K562 (cell line): Measurements from ENCODE around the gene LENEP. TPM values are rescaled to one million over a fixed set of nuclear protein-coding genes. Genes with fewer than 3 reads are reported as not detected.

Experiments
- ATAC-seq: fragments of 200-7000 bp; cut with Tn5 transposase; 3 replicates; pipeline ENCODE4 v1.9.1; 2020; ENCODE audit warnings: moderate library complexity
- BruUV-seq: library from RNA; stranded (reverse); fragments of 400-500 nt; replicated peaks from 2 replicates; lab custom pipeline; 2021; lab: Mats Ljungman, UMichigan
- CTCF ChIA-PET: fragments of 300-600 bp; formaldehyde crosslinking; extraction: SDS; loops from one replicate; lab custom pipeline; 2021; ENCODE audit warnings: low intra/inter-chr PET ratio; lab: Yijun Ruan, JAX
- POLR2A ChIA-PET: fragments of 300-600, 350-650 bp; sonication (Branson Sonifier 250); formaldehyde crosslinking; extraction: SDS; loops from one replicate; lab custom pipeline; 2021; ENCODE audit warnings: antibody characterized with exemption, inconsistent platforms; lab: Yijun Ruan, JAX
- DNase-seq, 4 experiments: peaks; one replicate each; pipeline versions ENCODE4 v3.0.0 to v3.0.0-alpha.2; 2011 to 2018; ENCODE audit warnings: low spot score in 3 of 4, mixed read lengths in 3 of 4; ENCODE audit errors: extremely low read depth in 1 of 4
- FAIRE-seq: peaks from 2 replicates; lab custom pipeline; 2011; peaks lifted over from hg19 to GRCh38; lab: Jason Lieb, UNC
- H2AFZ ChIP-seq: 2 replicates; pipeline ENCODE4 v1.6.0; 2011; ENCODE audit warnings: low read depth, low read length, control low read depth, inconsistent platforms
- H3K27ac ChIP-seq: fragments of 200-600 bp; 3 replicates; pipeline ENCODE4 v1.8.0; 2011; ENCODE audit warnings: low read depth, mild to moderate bottlenecking, control low read depth, inconsistent platforms, low read length, moderate library complexity, mixed read lengths; ENCODE audit errors: extremely low read depth
- H3K27me3 ChIP-seq, 2 experiments: fragments of 300-600 bp in 1 of 2; 2 replicates in 1 of 2; 3 replicates in 1 of 2; pipeline versions ENCODE4 v1.6.0 to v1.8.0; 2011; ENCODE audit warnings: inconsistent platforms in 2 of 2, low read length in 2 of 2, mild to moderate bottlenecking in 1 of 2, mixed read lengths in 1 of 2, moderate library complexity in 1 of 2; ENCODE audit not compliant: control insufficient read depth in 2 of 2, insufficient read depth in 2 of 2
- H3K36me3 ChIP-seq: fragments of 300-600 bp; 3 replicates; pipeline ENCODE4 v1.8.0; 2011; ENCODE audit warnings: mild to moderate bottlenecking, low read length, inconsistent platforms; ENCODE audit not compliant: control insufficient read depth, insufficient read depth
- H3K4me1 ChIP-seq, 2 experiments: fragments of 200-600 bp in 1 of 2; replicated peaks in 1 of 2; 2 replicates in 1 of 2; 3 replicates in 1 of 2; pipeline versions ENCODE4 v1.5.1 to v1.8.0; 2011; ENCODE audit warnings: inconsistent platforms in 2 of 2, low read length in 2 of 2, mild to moderate bottlenecking in 1 of 2, mixed read lengths in 1 of 2, moderate library complexity in 1 of 2; ENCODE audit not compliant: control insufficient read depth in 2 of 2, insufficient read depth in 2 of 2
- H3K4me2 ChIP-seq: 2 replicates; pipeline ENCODE4 v1.6.1; 2011; ENCODE audit warnings: low read length, control low read depth, inconsistent platforms, mixed read lengths; ENCODE audit not compliant: insufficient read depth
- H3K4me3 ChIP-seq: fragments of 200-600 bp; sonication (generic), shearing (Covaris generic); 2 replicates; pipeline ENCODE4 v1.5.1; 2016; ENCODE audit warnings: control low read depth, inconsistent platforms
- H3K79me2 ChIP-seq: fragments of 200-600 bp; 3 replicates; pipeline ENCODE4 v1.8.0; 2011; ENCODE audit warnings: low read length, inconsistent platforms; ENCODE audit not compliant: control insufficient read depth, insufficient read depth
- H3K9ac ChIP-seq, 2 experiments: 2 replicates each; pipeline versions ENCODE4 v1.6.0 to v1.6.1; 2011; ENCODE audit warnings: low read depth in 2 of 2, low read length in 2 of 2, control low read depth in 1 of 2, inconsistent platforms in 1 of 2, mild to moderate bottlenecking in 1 of 2, mixed read lengths in 1 of 2; ENCODE audit not compliant: insufficient read depth in 1 of 2
- H3K9me1 ChIP-seq: one replicate; pipeline ENCODE4 v1.6.0; 2011; ENCODE audit warnings: inconsistent platforms, mild to moderate bottlenecking, low read length, moderate library complexity; ENCODE audit not compliant: control insufficient read depth, insufficient read depth
- H3K9me3 ChIP-seq: replicated peaks from 2 replicates; pipeline ENCODE4 v1.5.1; 2011; ENCODE audit warnings: low read depth, low read length, inconsistent platforms; ENCODE audit not compliant: control insufficient read depth, insufficient read depth
- H4K20me1 ChIP-seq: replicated peaks from 2 replicates; pipeline ENCODE4 v1.6.1; 2011; ENCODE audit warnings: low read length, inconsistent platforms, mixed read lengths; ENCODE audit not compliant: control insufficient read depth, insufficient read depth
- FOXJ2 ChIP-seq: fragments of 200-800 bp; sonication (Bioruptor generic); IDR thresholded peaks from 2 replicates; pipeline ENCODE4 v1.6.1; 2016; ENCODE audit warnings: missing genetic modification characterization, missing compliant biosample characterization
- ZNF395 ChIP-seq: fragments of 200-800 bp; sonication (Bioruptor generic); IDR thresholded peaks from 2 replicates; pipeline ENCODE4 v1.6.1; 2017; ENCODE audit warnings: missing genetic modification characterization, missing compliant biosample characterization
- WGBS: fragments of 100-300 bp; shearing (Covaris generic); methylation state at CpG from one replicate; pipeline ENCODE4 v1.1.6; 2016; ENCODE audit warnings: low coverage, mixed read lengths; ENCODE audit not compliant: insufficient coverage; ENCODE audit errors: missing lambda C conversion rate; 5-methylcytosine and 5-hydroxymethylcytosine counted together
- in situ Hi-C: fragments of 300-500 bp; cut with MboI; formaldehyde crosslinking; loops from 4 replicates; pipeline ENCODE4 v1.15.0; 2018; ENCODE audit warnings: inconsistent platforms, mixed read lengths
- intact Hi-C: fragments of 100-400 bp; cut with micrococcal nuclease; formaldehyde crosslinking; loops from 2 replicates; pipeline ENCODE4 v1.14.2; 2022
- polyA plus RNA-seq, 8 experiments: library from polyadenylated mRNA; depleted of rRNA in 4 of 8; stranded (reverse) in 5 of 8; unstranded in 3 of 8; fragments of >200 nt; fragmentation: Nextera tagmentation in 2 of 8; fragmentation: Illumina TruSeq in 1 of 8; extraction: Ambion mirVana in 2 of 8; extraction: Trizol in 1 of 8; gene quantifications; 2 replicates each; pipeline versions ENCODE4 v1.2.1 to v1.2.3, GENCODE V29; 2011 to 2014; ENCODE audit warnings: inconsistent platforms in 1 of 8, missing spikeins in 1 of 8
- total RNA-seq, 7 experiments: library from RNA; depleted of rRNA in 6 of 7; stranded (reverse); fragments of >200 nt in 6 of 7; fragmentation: Illumina TruSeq in 2 of 7; extraction: Trizol in 2 of 7; gene quantifications; 2 replicates each; pipeline versions ENCODE4 v1.2.1 to v1.2.3, GENCODE V29; 2011 to 2021; ENCODE audit warnings: low replicate concordance in 1 of 7
- TF ChIP-seq, protein P1 (sequence below): sonication (generic); formaldehyde crosslinking; IDR thresholded peaks from 2 replicates; pipeline ENCODE4 v1.8.0; 2022; ENCODE audit warnings: mild to moderate bottlenecking, missing genetic modification reagents
- TF ChIP-seq, protein P2 (sequence below): sonication (generic); formaldehyde crosslinking; IDR thresholded peaks from 2 replicates; pipeline ENCODE4 v1.9.0; 2022; ENCODE audit warnings: mild to moderate bottlenecking, missing genetic modification reagents

The LENEP gene
- total and polyA plus RNA-seq, 9 of the 15 experiments (the other 6 are each of a cell fraction or from before 2014, with no cell fraction given): 0.23 to 0.87 (median 0.67) TPM; not detected in 5

GRCh38 chr1:154994269-154994587, 842 bp downstream of the LENEP start:
- POLR2A ChIA-PET: interaction anchor here (0.6 to 8.2 kb wide), 14 partner anchors 10 to 125 kb away, joined by 3 to 80 read pairs (median 6); partner anchors contain the start of genes ADAM15, CKS1B, FLAD1 and PBXIP1
- WGBS: 13% methylated on average over 1 of the region's 1 CpG
- TF ChIP-seq FOXJ2: no peak
- TF ChIP-seq ZNF395: 0 out of 2 replicates have a peak, but pooled peaks have one; percentile 9
- TF ChIP-seq, protein P1, sequence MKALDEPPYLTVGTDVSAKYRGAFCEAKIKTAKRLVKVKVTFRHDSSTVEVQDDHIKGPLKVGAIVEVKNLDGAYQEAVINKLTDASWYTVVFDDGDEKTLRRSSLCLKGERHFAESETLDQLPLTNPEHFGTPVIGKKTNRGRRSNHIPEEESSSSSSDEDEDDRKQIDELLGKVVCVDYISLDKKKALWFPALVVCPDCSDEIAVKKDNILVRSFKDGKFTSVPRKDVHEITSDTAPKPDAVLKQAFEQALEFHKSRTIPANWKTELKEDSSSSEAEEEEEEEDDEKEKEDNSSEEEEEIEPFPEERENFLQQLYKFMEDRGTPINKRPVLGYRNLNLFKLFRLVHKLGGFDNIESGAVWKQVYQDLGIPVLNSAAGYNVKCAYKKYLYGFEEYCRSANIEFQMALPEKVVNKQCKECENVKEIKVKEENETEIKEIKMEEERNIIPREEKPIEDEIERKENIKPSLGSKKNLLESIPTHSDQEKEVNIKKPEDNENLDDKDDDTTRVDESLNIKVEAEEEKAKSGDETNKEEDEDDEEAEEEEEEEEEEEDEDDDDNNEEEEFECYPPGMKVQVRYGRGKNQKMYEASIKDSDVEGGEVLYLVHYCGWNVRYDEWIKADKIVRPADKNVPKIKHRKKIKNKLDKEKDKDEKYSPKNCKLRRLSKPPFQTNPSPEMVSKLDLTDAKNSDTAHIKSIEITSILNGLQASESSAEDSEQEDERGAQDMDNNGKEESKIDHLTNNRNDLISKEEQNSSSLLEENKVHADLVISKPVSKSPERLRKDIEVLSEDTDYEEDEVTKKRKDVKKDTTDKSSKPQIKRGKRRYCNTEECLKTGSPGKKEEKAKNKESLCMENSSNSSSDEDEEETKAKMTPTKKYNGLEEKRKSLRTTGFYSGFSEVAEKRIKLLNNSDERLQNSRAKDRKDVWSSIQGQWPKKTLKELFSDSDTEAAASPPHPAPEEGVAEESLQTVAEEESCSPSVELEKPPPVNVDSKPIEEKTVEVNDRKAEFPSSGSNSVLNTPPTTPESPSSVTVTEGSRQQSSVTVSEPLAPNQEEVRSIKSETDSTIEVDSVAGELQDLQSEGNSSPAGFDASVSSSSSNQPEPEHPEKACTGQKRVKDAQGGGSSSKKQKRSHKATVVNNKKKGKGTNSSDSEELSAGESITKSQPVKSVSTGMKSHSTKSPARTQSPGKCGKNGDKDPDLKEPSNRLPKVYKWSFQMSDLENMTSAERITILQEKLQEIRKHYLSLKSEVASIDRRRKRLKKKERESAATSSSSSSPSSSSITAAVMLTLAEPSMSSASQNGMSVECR (CRISPR knock-in tag): peak; percentile 51; the same call in 1 of the 2 replicates
- TF ChIP-seq, protein P2, sequence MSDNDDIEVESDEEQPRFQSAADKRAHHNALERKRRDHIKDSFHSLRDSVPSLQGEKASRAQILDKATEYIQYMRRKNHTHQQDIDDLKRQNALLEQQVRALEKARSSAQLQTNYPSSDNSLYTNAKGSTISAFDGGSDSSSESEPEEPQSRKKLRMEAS: peak; percentile 7; the same call in 1 of the 2 replicates
- Histone ChIP-seq H3K27ac (peak overlapping the region; percentile 73), H3K4me3 (no peak overlapping the region), H3K79me2 (peaks cover 6% of the 10 kb centered on the region; the same call in 2 of the 3 replicates), H4K20me1 (no peaks in the 10 kb centered on the region), H3K9ac (peak overlapping the region; percentile 19 to 71; a peak in 3 of 4 replicates), H3K9me1 (peaks cover 6% of the 10 kb centered on the region), H3K9me3 (no peaks in the 10 kb centered on the region), H3K4me2 (peak overlapping the region; percentile 47; the same call in 1 of the 2 replicates), H3K36me3 (peaks cover 24% of the 10 kb centered on the region; the same call in 2 of the 3 replicates), H2AFZ (peak overlapping the region; percentile 47; the same call in 1 of the 2 replicates), H3K27me3 (no peaks in the 10 kb centered on the region), H3K4me1 (peaks cover 40 to 44% of the 10 kb centered on the region in 2 experiments)
- CTCF ChIA-PET: no interaction called here
- intact Hi-C loops: loop anchor here (2.0 kb wide), 1 partner anchor 39 kb away; no protein-coding TSS in a partner anchor
- ATAC-seq (peak; percentile 16; the same call in 2 of the 3 replicates), DNase-seq (no peak), FAIRE-seq (no peak)
- BruUV-seq: no TSS peak
- in situ Hi-C loops: no loop called here
